Hair follicle dermal papilla cell (primary cell): ENCODE data around the gene NXPH2. TPM values are rescaled to one million over a fixed set of nuclear protein-coding genes. Genes with fewer than 3 reads are reported as not detected.

Experiments
- total RNA-seq: library from RNA; depleted of rRNA; stranded (reverse); fragments of >200 nt; gene quantifications from 2 replicates; pipeline ENCODE4 v1.2.3, GENCODE V29; 2012

NXPH2 gene
- not detected in 2 replicates for total RNA-seq

DNA sequence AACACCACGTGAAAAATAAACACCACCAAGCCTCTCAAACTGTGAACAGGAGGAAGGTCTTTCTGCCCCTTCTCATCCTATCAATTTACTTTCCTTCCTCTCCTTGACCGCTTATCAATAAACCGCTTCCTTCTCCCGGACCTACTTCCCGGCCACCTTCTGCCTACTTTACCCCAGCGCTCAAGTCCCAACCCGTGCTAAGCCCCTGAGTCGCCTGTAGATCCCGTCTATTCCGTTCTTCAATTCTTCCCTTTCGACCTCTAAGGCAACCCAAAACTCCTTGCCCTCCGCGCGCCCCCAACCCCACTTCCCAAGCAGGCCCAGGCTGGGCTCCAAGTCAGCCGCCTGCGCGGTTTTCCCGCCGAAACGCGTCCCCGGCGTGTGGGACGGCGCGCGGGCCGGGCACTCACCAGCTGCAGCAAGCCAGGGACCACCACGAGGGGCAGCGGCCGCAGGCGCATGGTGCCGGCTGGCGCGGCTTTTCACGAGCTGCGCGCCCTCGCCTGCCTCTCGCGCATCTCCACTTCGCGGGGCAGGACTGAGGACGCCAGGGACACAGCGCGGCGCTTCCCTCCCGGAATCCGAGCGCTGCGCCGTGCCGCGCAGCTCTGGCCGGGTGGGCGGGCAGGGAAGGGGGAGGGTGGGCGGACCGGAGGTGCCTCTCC, at the start of gene NXPH2:
TSS of gene NXPH2 (minus strand) at position 610 of the 665 bp plus-strand sequence. CDS start at position 461, 149 bp downstream.

